Kidney (tissue), 14 donors: ENCODE results near the gene SREK1. TPM values are rescaled to one million over a fixed set of nuclear protein-coding genes. Genes with fewer than 3 reads are reported as not detected.
A peak's percentile ranks its signal among the peaks of the same experiment; 100 is the strongest.

ENCODE experiments used
- DNase-seq, 5 donors: peaks; one replicate each; pipeline ENCODE4 v3.0.0-alpha.2; 2013 to 2020
- FAIRE-seq: peaks from 2 replicates; lab custom pipeline; 2012; peaks lifted over from hg19 to GRCh38; lab: Jason Lieb, UNC
- H3K27ac ChIP-seq, 2 donors: one replicate each; pipeline ENCODE4 v1.7.0; 2013; ENCODE audit warnings: low read depth in 2 of 2, low read length in 2 of 2, inconsistent platforms in 1 of 2
- H3K27me3 ChIP-seq: one replicate; pipeline ENCODE4 v1.7.1; 2013; ENCODE audit warnings: low read length, inconsistent platforms; ENCODE audit not compliant: control insufficient read depth, insufficient read depth
- H3K36me3 ChIP-seq, 3 donors: one replicate each; pipeline versions ENCODE4 v1.7.0 to v1.7.1; 2013; ENCODE audit warnings: low read length in 3 of 3, control low read depth in 1 of 3, inconsistent platforms in 1 of 3; ENCODE audit not compliant: insufficient read depth in 3 of 3, control insufficient read depth in 2 of 3
- H3K4me1 ChIP-seq, 3 donors: one replicate each; pipeline versions ENCODE4 v1.7.0 to v1.7.1; 2013; ENCODE audit warnings: low read length in 3 of 3, inconsistent platforms in 1 of 3, low read depth in 1 of 3; ENCODE audit not compliant: control insufficient read depth in 2 of 3, insufficient read depth in 2 of 3
- H3K4me3 ChIP-seq, 3 donors: one replicate each; pipeline versions ENCODE4 v1.7.0 to v1.8.1; 2013; ENCODE audit warnings: low read length in 3 of 3, control low read depth in 1 of 3, inconsistent platforms in 1 of 3
- H3K9ac ChIP-seq, 3 donors: one replicate each; pipeline versions ENCODE4 v1.7.0 to v1.7.1; 2013; ENCODE audit warnings: low read length in 3 of 3, control low read depth in 1 of 3, inconsistent platforms in 1 of 3
- H3K9me3 ChIP-seq, 3 donors: one replicate each; pipeline versions ENCODE4 v1.7.0 to v1.7.1; 2013; ENCODE audit warnings: low read length in 3 of 3, control low read depth in 1 of 3, inconsistent platforms in 1 of 3; ENCODE audit not compliant: control insufficient read depth in 2 of 3, insufficient read depth in 1 of 3
- CTCF ChIP-seq: IDR thresholded peaks from 3 replicates; pipeline ENCODE4 v1.5.1; 2012; ENCODE audit warnings: mild to moderate bottlenecking, moderate library complexity, borderline replicate concordance; ENCODE audit not compliant: insufficient read depth; ENCODE audit errors: extremely low read depth
- intact Hi-C: fragments of 100-400 bp; cut with DNase I; formaldehyde crosslinking; loops from one replicate; pipeline ENCODE4 v1.11.1; 2022
- polyA plus RNA-seq: library from polyadenylated mRNA; stranded (reverse); fragments of 350-450 nt; fragmentation: Illumina TruSeq; extraction: RNeasy Lipid Tissue Mini Kit (QIAGEN cat#74804); gene quantifications from one replicate; pipeline ENCODE4 v1.2.3, GENCODE V29; 2014; ENCODE audit warnings: low read depth, low replicate concordance; ENCODE audit not compliant: insufficient read depth
- total RNA-seq: library from RNA; stranded (reverse); fragmentation: NEBNext Ultra II Directional; extraction: Animal tissue kit (Norgen Biotek cat#: 25700); gene quantifications from one replicate; pipeline ENCODE4 v1.2.1, GENCODE V29; 2021
- donor health status: control.
- donor health status: control.
- donor health status: control.
- donor health status: control.
- donor health status: control.
- donor health status: DM: yes; HTN: yes; CAD: no.
- donor health status: Normal renal cell carcinoma (clear cell type).

SREK1 gene
- total and polyA plus RNA-seq, 2 donors from 2014 or later = 22.2 to 70.0 TPM

GRCh38 chr5:66193419-66193818 lies 49.3 kb downstream of the SREK1 start:
- Histone ChIP-seq H3K27ac (no peak overlapping the region), H3K36me3 (no peaks in the 10 kb centered on the region), H3K27me3 (no peaks in the 10 kb centered on the region), H3K4me3 (no peak overlapping the region), H3K9me3 (no peaks in the 10 kb centered on the region), H3K9ac (no peak overlapping the region), H3K4me1 (no peaks in the 10 kb centered on the region)
- no peak for DNase-seq
- intact Hi-C loops = no loop called here
- no peak for TF ChIP-seq CTCF
- FAIRE-seq = no peak

GRCh38 chr5:66197764-66198405 lies 53.8 kb downstream of the SREK1 start:
- no peak overlapping the region for H3K4me3 ChIP-seq
- no peaks in the 10 kb centered on the region for H3K27me3 ChIP-seq
- no peaks in the 10 kb centered on the region for H3K9me3 ChIP-seq
- FAIRE-seq = no peak
- no peaks in the 10 kb centered on the region for H3K36me3 ChIP-seq
- H3K27ac ChIP-seq = no peak overlapping the region
- no peaks in the 10 kb centered on the region for H3K4me1 ChIP-seq
- H3K9ac ChIP-seq = no peak overlapping the region
- no peak for TF ChIP-seq CTCF
- intact Hi-C loops = no loop called here
- no peak for DNase-seq

GRCh38 chr5:66198837-66199236 lies 54.7 kb downstream of the SREK1 start:
- DNase-seq (no peak), FAIRE-seq (no peak)
- TF ChIP-seq CTCF = no peak
- Histone ChIP-seq H3K27ac (no peak overlapping the region), H3K27me3 (no peaks in the 10 kb centered on the region), H3K4me3 (no peak overlapping the region), H3K9me3 (no peaks in the 10 kb centered on the region), H3K9ac (no peak overlapping the region), H3K36me3 (no peaks in the 10 kb centered on the region), H3K4me1 (no peaks in the 10 kb centered on the region)
- intact Hi-C loops = no loop called here

GRCh38 chr5:66203531-66203930 lies 59.4 kb downstream of the SREK1 start:
- intact Hi-C loops = no loop called here

More at GRCh38 chr5:66203531-66203930, 59.4 kb downstream of the SREK1 start:
- Histone ChIP-seq H3K4me3 (no peak overlapping the region), H3K4me1 (peaks cover 0 to 3% (median 0%) of the 10 kb centered on the region in 3 donors), H3K27me3 (no peaks in the 10 kb centered on the region), H3K9ac (no peak overlapping the region), H3K9me3 (no peaks in the 10 kb centered on the region), H3K27ac (no peak overlapping the region), H3K36me3 (no peaks in the 10 kb centered on the region)
- no peak for TF ChIP-seq CTCF
- FAIRE-seq (no peak), DNase-seq (peak in 1 of 5 donors; percentile 56)
